ENCODE data around the gene KIF5A.

DNA sequence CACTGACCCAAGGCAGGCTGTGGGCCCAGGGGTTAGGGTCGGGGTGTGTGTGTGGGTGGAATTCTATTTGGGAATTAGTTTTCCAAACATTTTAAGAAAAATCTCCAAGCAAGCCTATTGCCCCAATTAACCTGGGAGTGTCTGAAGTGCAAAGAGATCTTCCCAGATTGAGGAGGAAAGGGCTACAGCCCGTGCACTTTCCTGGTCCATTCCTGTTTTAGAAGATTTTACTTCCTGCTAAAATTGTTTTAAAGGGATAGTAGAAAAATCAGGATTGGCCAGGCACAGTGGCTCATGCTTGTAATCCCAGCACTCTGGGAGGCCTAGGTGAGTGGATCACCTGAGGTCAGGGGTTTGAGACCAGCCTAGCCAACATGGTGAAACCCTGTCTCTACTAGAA, 8.1 kb upstream of the KIF5A start:
- TF ChIP-seq, protein P1, sequence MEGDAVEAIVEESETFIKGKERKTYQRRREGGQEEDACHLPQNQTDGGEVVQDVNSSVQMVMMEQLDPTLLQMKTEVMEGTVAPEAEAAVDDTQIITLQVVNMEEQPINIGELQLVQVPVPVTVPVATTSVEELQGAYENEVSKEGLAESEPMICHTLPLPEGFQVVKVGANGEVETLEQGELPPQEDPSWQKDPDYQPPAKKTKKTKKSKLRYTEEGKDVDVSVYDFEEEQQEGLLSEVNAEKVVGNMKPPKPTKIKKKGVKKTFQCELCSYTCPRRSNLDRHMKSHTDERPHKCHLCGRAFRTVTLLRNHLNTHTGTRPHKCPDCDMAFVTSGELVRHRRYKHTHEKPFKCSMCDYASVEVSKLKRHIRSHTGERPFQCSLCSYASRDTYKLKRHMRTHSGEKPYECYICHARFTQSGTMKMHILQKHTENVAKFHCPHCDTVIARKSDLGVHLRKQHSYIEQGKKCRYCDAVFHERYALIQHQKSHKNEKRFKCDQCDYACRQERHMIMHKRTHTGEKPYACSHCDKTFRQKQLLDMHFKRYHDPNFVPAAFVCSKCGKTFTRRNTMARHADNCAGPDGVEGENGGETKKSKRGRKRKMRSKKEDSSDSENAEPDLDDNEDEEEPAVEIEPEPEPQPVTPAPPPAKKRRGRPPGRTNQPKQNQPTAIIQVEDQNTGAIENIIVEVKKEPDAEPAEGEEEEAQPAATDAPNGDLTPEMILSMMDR (IDR thresholded peaks at IDR 0.05; ENCODE audit: low read depth, low read length, poor library complexity, severe bottlenecking): no peak
- TF ChIP-seq EZH2phosphoT487 (IDR thresholded peaks at IDR 0.05; ENCODE audit: borderline replicate concordance, low read length): no peak
